ENCODE measurements around the gene PRIMPOL.

PRIMPOL gene

GRCh38 chr4:184669251-184669650, 19.7 kb downstream of the PRIMPOL start:
- DNase-seq: no peak

- DNase-seq: no peak
These were observed 21.6 kb downstream of the PRIMPOL start for GRCh38 chr4:184671101-184671500.

- DNase-seq: no peak
These were observed 23.2 kb downstream of the PRIMPOL start for GRCh38 chr4:184672741-184673140.

- no peak for DNase-seq
These were observed 24.5 kb downstream of the PRIMPOL start for GRCh38 chr4:184674011-184674410.

- DNase-seq: no peak
These were observed 25.5 kb downstream of the PRIMPOL start for GRCh38 chr4:184675018-184675417.

- DNase-seq: no peak
These were observed 26.4 kb downstream of the PRIMPOL start for GRCh38 chr4:184675821-184676492.

GRCh38 chr4:184680698-184681097, 31.2 kb downstream of the PRIMPOL start:
- DNase-seq: no peak

- DNase-seq: no peak
These were observed 32.4 kb downstream of the PRIMPOL start for GRCh38 chr4:184681916-184682315.

GRCh38 chr4:184684491-184685189, 35.1 kb downstream of the PRIMPOL start:
- DNase-seq: no peak

- DNase-seq: no peak
These were observed 38.5 kb downstream of the PRIMPOL start for GRCh38 chr4:184688005-184688404.

GRCh38 chr4:184688447-184688846, 38.9 kb downstream of the PRIMPOL start:
- peak in 1 of 2 experiments; percentile 12 for DNase-seq

GRCh38 chr4:184689681-184690080, 40.1 kb downstream of the PRIMPOL start:
- no peak for DNase-seq

GRCh38 chr4:184693056-184693455, 43.5 kb downstream of the PRIMPOL start:
- no peak for DNase-seq

GRCh38 chr4:184694412-184694956, 44.9 kb downstream of the PRIMPOL start:
- DNase-seq: no peak

GRCh38 chr4:184695178-184695896, 45.8 kb downstream of the PRIMPOL start:
- no peak for DNase-seq

GRCh38 chr4:184697956-184698355, 48.4 kb downstream of the PRIMPOL start:
- no peak for DNase-seq

GRCh38 chr4:184699941-184700340, 50.4 kb downstream of the PRIMPOL start:
- DNase-seq: no peak

- DNase-seq: no peak
These were observed 52.6 kb downstream of the PRIMPOL start for GRCh38 chr4:184702114-184702513.

- DNase-seq: no peak
These were observed 56.2 kb downstream of the PRIMPOL start for GRCh38 chr4:184705692-184706091.

GRCh38 chr4:184706453-184706852, 56.9 kb downstream of the PRIMPOL start:
- DNase-seq: no peak

- no peak for DNase-seq
These were observed 62.8 kb downstream of the PRIMPOL start for GRCh38 chr4:184712322-184712721.

GRCh38 chr4:184713887-184714286, 64.3 kb downstream of the PRIMPOL start:
- no peak for DNase-seq

- no peak for DNase-seq
These were observed 66.0 kb downstream of the PRIMPOL start for GRCh38 chr4:184715526-184715925.

GRCh38 chr4:184719407-184719806, 69.9 kb downstream of the PRIMPOL start:
- no peak for DNase-seq

All from SHP77 (cell line).